T-cell (primary cell): ENCODE data around the gene SEL1L. TPM values are rescaled to one million over a fixed set of nuclear protein-coding genes. Genes with fewer than 3 reads are reported as not detected.
"Not testable (repeated sequence)": the region's sequence is repeated elsewhere in the genome, so short reads cannot be mapped to it uniquely, and the experiment has no call there.

Experiments
- ATAC-seq, 4 experiments: fragments of 200-7000 bp in 3 of 4; fragments of 150-1000 bp in 1 of 4; cut with Tn5 transposase; replicated peaks in 1 of 4; 1 replicate in 3 of 4; 2 replicates in 1 of 4; pipeline ENCODE4 v1.10.0; 2021; ENCODE audit warnings: moderate library complexity in 3 of 4, mild to moderate bottlenecking in 2 of 4, moderate number of reproducible peaks in 1 of 4
- CTCF ChIA-PET, 2 donors: fragments of 300-600 bp; sonication (Branson Sonifier 250); formaldehyde crosslinking; loops; one replicate each; lab custom pipeline; 2022; ENCODE audit warnings: antibody characterized with exemption in 2 of 2; lab: Charles Lee
- POLR2A ChIA-PET, 2 donors: fragments of 300-600 bp; sonication (Branson Sonifier 250); formaldehyde crosslinking; loops; one replicate each; lab custom pipeline; 2022; ENCODE audit warnings: antibody characterized with exemption in 2 of 2; lab: Charles Lee
- DNase-seq, 35 experiments: peaks; one replicate each; pipeline versions ENCODE4 v3.0.0 to v3.0.0-alpha.2; 2013 to 2023
- H3K27ac ChIP-seq: one replicate; pipeline ENCODE4 v1.5.1; 2013; ENCODE audit warnings: low read length
- H3K27me3 ChIP-seq, 2 experiments: replicated peaks in 1 of 2; 1 replicate in 1 of 2; 2 replicates in 1 of 2; pipeline versions ENCODE4 v1.6.1 to v1.7.0; 2013; ENCODE audit warnings: low read length in 1 of 2, mixed read lengths in 1 of 2; ENCODE audit not compliant: control insufficient read depth in 2 of 2, insufficient read depth in 2 of 2; ENCODE audit errors: extremely low read depth in 1 of 2
- H3K36me3 ChIP-seq, 2 donors: 1 replicate in 1 of 2; 2 replicates in 1 of 2; pipeline versions ENCODE4 v1.6.1 to v1.7.0; 2013; ENCODE audit warnings: low read length in 1 of 2; ENCODE audit not compliant: control insufficient read depth in 2 of 2, insufficient read depth in 1 of 2; ENCODE audit errors: extremely low read depth in 1 of 2
- H3K4me1 ChIP-seq, 2 experiments: 1 replicate in 1 of 2; 2 replicates in 1 of 2; pipeline versions ENCODE4 v1.6.1 to v1.7.0; 2013; ENCODE audit warnings: low read length in 2 of 2, mixed read lengths in 1 of 2; ENCODE audit not compliant: insufficient read depth in 2 of 2, control insufficient read depth in 1 of 2; ENCODE audit errors: extremely low read depth in 1 of 2
- H3K4me3 ChIP-seq, 2 donors: 1 replicate in 1 of 2; 2 replicates in 1 of 2; pipeline versions ENCODE4 v1.5.1 to v1.7.0; 2013; ENCODE audit warnings: mild to moderate bottlenecking in 2 of 2, low read length in 1 of 2, moderate library complexity in 1 of 2; ENCODE audit not compliant: control insufficient read depth in 1 of 2; ENCODE audit errors: extremely low read depth in 1 of 2
- H3K9me3 ChIP-seq: 2 replicates; pipeline ENCODE4 v1.7.0; 2013
- H3K27ac Mint-ChIP-seq, 2 donors: one replicate each; pipeline ENCODE4 v1.8.0; 2020 to 2021; ENCODE audit warnings: mild to moderate bottlenecking in 2 of 2, mixed read lengths in 2 of 2
- H3K27me3 Mint-ChIP-seq, 2 donors: one replicate each; pipeline ENCODE4 v1.8.0; 2021 to 2022; ENCODE audit warnings: mixed read lengths in 2 of 2
- H3K36me3 Mint-ChIP-seq: one replicate; pipeline ENCODE4 v1.8.0; 2021; ENCODE audit warnings: mixed read lengths
- H3K4me1 Mint-ChIP-seq, 3 donors: one replicate each; pipeline ENCODE4 v1.8.0; 2020 to 2022; ENCODE audit warnings: mixed read lengths in 3 of 3, mild to moderate bottlenecking in 1 of 3
- H3K4me3 Mint-ChIP-seq, 3 donors: one replicate each; pipeline ENCODE4 v1.8.0; 2020 to 2022; ENCODE audit warnings: mild to moderate bottlenecking in 3 of 3, mixed read lengths in 3 of 3, moderate library complexity in 3 of 3
- H3K9me3 Mint-ChIP-seq, 3 donors: one replicate each; pipeline ENCODE4 v1.8.0; 2020 to 2022; ENCODE audit warnings: mixed read lengths in 3 of 3
- WGBS: methylation state at CpG from one replicate; pipeline ENCODE4 v1.1.5; 2013; ENCODE audit warnings: missing lambda C conversion rate; ENCODE audit not compliant: insufficient coverage; 5-methylcytosine and 5-hydroxymethylcytosine counted together
- total RNA-seq, 35 experiments: library from RNA in 6 of 35; stranded (reverse) in 6 of 35; fragments of 120-200 nt in 1 of 35; gene quantifications; one replicate each; pipeline versions ENCODE4 v1.2.1 to v1.2.4 and lab custom pipeline; 2013 to 2026

The SEL1L gene
- total RNA-seq, 5 donors from 2014 or later (not counting 1 experiment from before 2014, with no cell fraction given), result 44.2 to 55.2 (median 52.7) TPM

GRCh38 chr14:81466854-81467253 lies 66.8 kb downstream of the SEL1L start:
- H3K27me3 Mint-ChIP-seq, result no peaks in the 10 kb centered on the region
- ChIA-PET CTCF (interaction anchor here in 1 of 2 donors (1.0 kb wide), 1 partner anchor 13 kb away, joined by 3 read pairs; no protein-coding TSS in a partner anchor), POLR2A (no interaction called here)
- Histone ChIP-seq H3K36me3 (no peaks in the 10 kb centered on the region), H3K27me3 (no peaks in the 10 kb centered on the region), H3K4me3 (no peak overlapping the region), H3K27ac (no peak overlapping the region), H3K4me1 (no peaks in the 10 kb centered on the region), H3K9me3 (no peaks in the 10 kb centered on the region)
- no CpG with 5 or more reads among the region's 5 CpGs for WGBS
- H3K4me3 Mint-ChIP-seq, result no peak overlapping the region
- peaks cover 4 to 21% (median 14%) of the 10 kb centered on the region in 3 donors for H3K4me1 Mint-ChIP-seq
- ATAC-seq, result no peak
- no peaks in the 10 kb centered on the region for H3K9me3 Mint-ChIP-seq
- no peak for DNase-seq
- no peaks in the 10 kb centered on the region for H3K36me3 Mint-ChIP-seq
- no peak overlapping the region for H3K27ac Mint-ChIP-seq

DNA sequence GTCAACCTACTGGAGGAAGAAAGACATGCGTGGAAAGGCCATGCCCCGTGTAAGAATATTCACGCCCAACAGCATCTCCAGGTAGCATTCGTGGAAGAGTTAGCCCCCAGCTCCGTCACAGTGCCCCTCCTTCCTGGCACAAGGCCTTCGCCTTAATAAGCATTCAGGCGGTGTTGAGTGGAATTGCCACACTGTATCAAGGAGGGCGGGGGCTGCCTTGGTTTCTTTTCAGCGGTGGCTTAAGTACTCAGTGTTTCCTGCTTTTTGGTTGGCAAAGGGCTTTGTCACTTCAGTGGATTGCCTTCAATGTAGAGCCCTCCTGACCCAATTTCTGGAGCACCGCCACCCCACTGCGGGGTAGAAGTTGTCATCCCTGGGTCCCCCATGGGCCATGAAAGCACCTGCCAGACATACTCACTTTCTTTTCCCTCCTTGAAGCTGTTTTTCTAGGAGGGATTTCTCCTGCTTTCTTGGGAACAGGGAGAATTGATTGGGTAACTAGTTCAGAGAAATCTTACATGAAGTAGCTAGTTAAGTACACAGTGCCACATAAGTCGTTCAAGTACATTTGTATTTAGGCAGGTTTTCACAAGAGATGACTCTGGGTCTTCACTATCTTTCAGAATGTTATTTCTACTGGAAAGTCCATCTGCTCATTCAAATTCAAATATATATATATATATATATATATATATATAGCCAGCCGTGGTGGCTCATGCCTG lies 68.0 kb downstream of the SEL1L start:
- ChIA-PET CTCF (interaction anchor here (0.6 to 2.8 kb wide), 11 partner anchors 13 to 524 kb away, joined by 3 to 21 read pairs (median 3); partner anchors contain the start of gene CEP128 (in 1 of the 2)), POLR2A (interaction anchor here in 1 of 2 donors (0.5 to 1.8 kb wide), 2 partner anchors 32 to 68 kb away, joined by 3 to 9 read pairs; partner anchors contain the start of gene SEL1L)
- H3K4me3 ChIP-seq, result no peak overlapping the region
- DNase-seq (no peak), ATAC-seq (no peak)
- H3K27ac Mint-ChIP-seq, result peak overlapping the region; percentile 55 to 58
- no peaks in the 10 kb centered on the region for H3K27me3 ChIP-seq
- no peaks in the 10 kb centered on the region for H3K36me3 ChIP-seq
- peaks cover 0 to 1% of the 10 kb centered on the region in 2 donors for H3K27me3 Mint-ChIP-seq
- H3K36me3 Mint-ChIP-seq, result no peaks in the 10 kb centered on the region
- H3K4me1 Mint-ChIP-seq, result peaks cover 0 to 13% (median 8%) of the 10 kb centered on the region in 3 donors
- H3K9me3 Mint-ChIP-seq, result no peaks in the 10 kb centered on the region
- H3K27ac ChIP-seq, result no peak overlapping the region
- no peaks in the 10 kb centered on the region for H3K9me3 ChIP-seq
- no peaks in the 10 kb centered on the region for H3K4me1 ChIP-seq
- peak overlapping the region; percentile 46 to 80 (median 63) for H3K4me3 Mint-ChIP-seq
- WGBS, result 96% methylated on average over 7 of the region's 13 CpGs

- not testable (repeated sequence) for H3K9me3 ChIP-seq, DNase-seq, H3K36me3 ChIP-seq, H3K27me3 Mint-ChIP-seq, H3K36me3 Mint-ChIP-seq, H3K9me3 Mint-ChIP-seq, H3K27me3 ChIP-seq, H3K4me1 Mint-ChIP-seq, H3K4me1 ChIP-seq
- Histone ChIP-seq H3K27ac (peak overlapping the region; percentile 71), H3K4me3 (peak overlapping the region; percentile 62 to 82)
- H3K4me3 Mint-ChIP-seq, result peak overlapping the region; percentile 79 to 83 (median 80)
- peak in 2 of 4 experiments; percentile 12 to 52 for ATAC-seq
- POLR2A ChIA-PET, result interaction anchor here in 1 of 2 donors (0.5 to 1.8 kb wide), 3 partner anchors 33 to 244 kb away, joined by 3 to 9 read pairs (median 5); partner anchors contain the start of genes GTF2A1 and SEL1L
- CTCF ChIA-PET, result interaction anchor here (0.5 to 2.8 kb wide), 29 partner anchors 9 to 573 kb away, joined by 3 to 21 read pairs (median 4); partner anchors contain the start of gene CEP128 (in 1 of the 2)
- WGBS, result 0% methylated on average over 3 of the region's 11 CpGs
- peak overlapping the region; percentile 90 to 92 for H3K27ac Mint-ChIP-seq
These were observed 68.7 kb downstream of the SEL1L start for GRCh38 chr14:81465003-81465392.

GRCh38 chr14:81464253-81465002 lies 69.2 kb downstream of the SEL1L start:
- no peaks in the 10 kb centered on the region for H3K36me3 ChIP-seq
- no peaks in the 10 kb centered on the region for H3K27me3 ChIP-seq
- DNase-seq (peak in 32 of 35 experiments; percentile 16 to 87 (median 40)), ATAC-seq (peak; percentile 82)
- peak overlapping the region; percentile 90 to 92 for H3K27ac Mint-ChIP-seq
- peak overlapping the region; percentile 71 for H3K27ac ChIP-seq
- H3K9me3 Mint-ChIP-seq, result no peaks in the 10 kb centered on the region
- no peaks in the 10 kb centered on the region for H3K9me3 ChIP-seq
- H3K36me3 Mint-ChIP-seq, result no peaks in the 10 kb centered on the region
- 24% methylated on average over 12 of the region's 15 CpGs for WGBS
- no peaks in the 10 kb centered on the region for H3K4me1 ChIP-seq
- peak overlapping the region; percentile 62 to 82 for H3K4me3 ChIP-seq
- H3K27me3 Mint-ChIP-seq, result peaks cover 0 to 1% of the 10 kb centered on the region in 2 donors
- H3K4me3 Mint-ChIP-seq, result peak overlapping the region; percentile 79 to 83 (median 80)
- POLR2A ChIA-PET, result interaction anchor here in 1 of 2 donors (0.6 to 1.8 kb wide), 3 partner anchors 27 to 243 kb away, joined by 4 to 9 read pairs (median 5); partner anchors contain the start of genes GTF2A1 and SEL1L
- peaks cover 0 to 8% (median 6%) of the 10 kb centered on the region in 3 donors for H3K4me1 Mint-ChIP-seq
- CTCF ChIA-PET, result interaction anchor here (0.5 to 2.8 kb wide), 32 partner anchors 9 to 572 kb away, joined by 3 to 21 read pairs (median 4); partner anchors contain the start of gene CEP128 (in 1 of the 2)

DNA sequence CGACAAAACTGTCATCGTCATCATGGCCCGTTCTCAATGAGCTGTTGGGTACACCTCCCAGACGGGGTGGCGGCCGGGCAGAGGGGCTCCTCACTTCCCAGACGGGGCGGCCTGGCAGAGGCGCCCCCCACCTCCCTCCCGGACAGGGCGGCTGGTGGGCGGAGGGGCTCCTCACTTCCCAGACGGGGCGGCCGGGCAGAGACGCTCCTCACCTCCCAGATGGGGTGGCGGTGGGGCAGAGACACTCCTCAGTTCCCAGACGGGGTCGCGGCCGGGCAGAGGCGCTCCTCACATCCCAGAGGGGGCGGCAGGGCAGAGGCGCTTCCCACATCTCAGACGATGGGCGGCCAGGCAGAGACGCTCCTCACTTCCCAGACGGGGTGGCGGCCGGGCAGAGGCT lies 71.3 kb downstream of the SEL1L start:
- H3K27me3 ChIP-seq, H3K4me3 ChIP-seq, H3K36me3 Mint-ChIP-seq, H3K27ac ChIP-seq, H3K9me3 ChIP-seq, H3K36me3 ChIP-seq, H3K9me3 Mint-ChIP-seq, H3K27me3 Mint-ChIP-seq, H3K27ac Mint-ChIP-seq, ATAC-seq, H3K4me3 Mint-ChIP-seq, POLR2A ChIA-PET, DNase-seq, H3K4me1 ChIP-seq, H3K4me1 Mint-ChIP-seq: not testable (repeated sequence)
- 92% methylated on average over 16 of the region's 30 CpGs for whole genome bisulfite sequencing
- CTCF ChIA-PET, result interaction anchor here in 1 of 2 donors (1.2 kb wide), 1 partner anchor 194 kb away, joined by 4 read pairs; no protein-coding TSS in a partner anchor

- WGBS, result 80% methylated on average over 1 of the region's 4 CpGs
- no peaks in the 10 kb centered on the region for H3K4me1 ChIP-seq
- H3K4me3 ChIP-seq, result no peak overlapping the region
- no peak overlapping the region for H3K4me3 Mint-ChIP-seq
- no peak for DNase-seq
- H3K9me3 ChIP-seq, result no peaks in the 10 kb centered on the region
- no peaks in the 10 kb centered on the region for H3K36me3 Mint-ChIP-seq
- peaks cover 0 to 6% (median 6%) of the 10 kb centered on the region in 3 donors for H3K4me1 Mint-ChIP-seq
- no peaks in the 10 kb centered on the region for H3K27me3 ChIP-seq
- no peaks in the 10 kb centered on the region for H3K9me3 Mint-ChIP-seq
- H3K27ac ChIP-seq, result no peak overlapping the region
- H3K27ac Mint-ChIP-seq, result no peak overlapping the region
- peaks cover 0 to 5% of the 10 kb centered on the region in 2 donors for H3K27me3 Mint-ChIP-seq
- no peak for ATAC-seq
- ChIA-PET CTCF (interaction anchor here (0.6 to 1.5 kb wide), 5 partner anchors 9 to 770 kb away, joined by 3 to 5 read pairs (median 3); no protein-coding TSS in a partner anchor), POLR2A (interaction anchor here in 1 of 2 donors (1.3 kb wide), 1 partner anchor 16 kb away, joined by 4 read pairs; no protein-coding TSS in a partner anchor)
- H3K36me3 ChIP-seq, result no peaks in the 10 kb centered on the region
These were observed 73.7 kb downstream of the SEL1L start for GRCh38 chr14:81459912-81460311.
